GM19043 (cell line): Measurements from ENCODE around the gene DPPA4.
"Not testable (repeated sequence)": the region's sequence is repeated elsewhere in the genome, so short reads cannot be mapped to it uniquely, and the experiment has no call there.

Experiments
- ATAC-seq: cut with Tn5 transposase; IDR thresholded peaks from one replicate; pipeline ENCODE4 v1.9.1; 2021; ENCODE audit warnings: low read depth; ENCODE audit not compliant: unreplicated experiment

The DPPA4 gene, protein sequence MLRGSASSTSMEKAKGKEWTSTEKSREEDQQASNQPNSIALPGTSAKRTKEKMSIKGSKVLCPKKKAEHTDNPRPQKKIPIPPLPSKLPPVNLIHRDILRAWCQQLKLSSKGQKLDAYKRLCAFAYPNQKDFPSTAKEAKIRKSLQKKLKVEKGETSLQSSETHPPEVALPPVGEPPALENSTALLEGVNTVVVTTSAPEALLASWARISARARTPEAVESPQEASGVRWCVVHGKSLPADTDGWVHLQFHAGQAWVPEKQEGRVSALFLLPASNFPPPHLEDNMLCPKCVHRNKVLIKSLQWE

DNA sequence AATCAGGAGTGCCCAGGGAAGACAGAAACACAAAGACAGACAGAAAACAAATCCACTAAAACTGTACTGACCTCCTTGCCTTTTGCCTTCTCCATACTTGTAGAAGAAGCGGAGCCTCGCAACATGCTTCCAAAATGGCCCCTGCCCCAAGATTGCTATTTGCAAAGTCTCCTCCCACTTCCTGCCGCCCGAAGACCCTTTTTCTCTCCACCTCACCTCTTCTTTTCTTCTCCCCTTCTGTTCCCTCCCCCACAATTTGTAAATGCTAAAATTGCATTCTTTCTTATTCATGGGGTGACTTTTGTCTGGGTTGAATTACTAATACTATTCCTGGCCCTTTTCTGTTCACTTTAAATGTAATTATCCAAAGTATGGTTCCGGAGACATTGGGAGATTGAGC lies at the start of gene DPPA4:
Gene DPPA4, minus strand, starts transcription at position 154 of the 400 bp plus-strand sequence. Its CDS starts 29 bp downstream, at position 125.
- no peak for ATAC-seq

GRCh38 chr3:109385442-109386318 lies 48.3 kb upstream of the DPPA4 start:
- ATAC-seq, result no peak

GRCh38 chr3:109384164-109384563 lies 46.8 kb upstream of the DPPA4 start:
- ATAC-seq, result no peak

- no peak for ATAC-seq
Observed at GRCh38 chr3:109382588-109382987, 45.2 kb upstream of the DPPA4 start.

DNA sequence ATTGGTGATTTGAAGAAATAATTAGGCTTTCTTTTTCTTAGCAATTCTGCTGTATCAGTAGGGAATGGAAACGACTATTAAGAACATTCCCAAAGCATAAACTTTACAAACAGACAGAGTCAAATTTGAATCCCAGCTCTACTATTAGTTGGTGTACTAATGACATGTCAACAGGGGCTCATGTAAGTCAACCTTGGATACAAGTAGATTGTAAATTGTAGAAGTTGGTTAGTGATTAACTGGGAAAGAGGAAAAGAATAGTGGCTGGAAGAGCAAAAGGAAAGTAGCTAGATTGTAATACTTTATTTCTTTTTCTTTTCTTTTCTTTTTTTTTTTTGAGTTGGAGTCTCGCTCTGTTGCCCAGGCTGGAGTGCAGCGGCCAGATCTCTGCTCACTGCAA lies 38.6 kb upstream of the DPPA4 start:
- no peak for ATAC-seq

DNA sequence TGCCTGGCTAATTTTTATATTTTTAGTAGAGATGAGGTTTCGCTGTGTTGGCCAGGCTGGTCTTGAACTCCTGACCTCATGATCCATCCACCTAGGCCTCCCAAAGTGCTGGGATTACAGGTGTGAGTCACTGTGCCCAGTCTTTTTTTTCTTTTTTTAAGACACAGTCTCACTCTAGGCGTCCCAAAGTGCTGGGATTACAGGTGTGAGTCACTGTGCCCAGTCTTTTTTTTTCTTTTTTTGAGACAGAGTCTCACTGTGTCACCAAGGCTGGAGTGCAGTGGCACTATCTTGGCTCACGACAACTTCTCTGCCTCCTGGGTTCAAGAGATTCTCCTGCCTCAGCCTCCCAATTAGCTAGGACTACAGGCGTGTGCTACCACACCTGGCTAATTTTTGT lies 37.1 kb upstream of the DPPA4 start:
- not testable (repeated sequence) for ATAC-seq

DNA sequence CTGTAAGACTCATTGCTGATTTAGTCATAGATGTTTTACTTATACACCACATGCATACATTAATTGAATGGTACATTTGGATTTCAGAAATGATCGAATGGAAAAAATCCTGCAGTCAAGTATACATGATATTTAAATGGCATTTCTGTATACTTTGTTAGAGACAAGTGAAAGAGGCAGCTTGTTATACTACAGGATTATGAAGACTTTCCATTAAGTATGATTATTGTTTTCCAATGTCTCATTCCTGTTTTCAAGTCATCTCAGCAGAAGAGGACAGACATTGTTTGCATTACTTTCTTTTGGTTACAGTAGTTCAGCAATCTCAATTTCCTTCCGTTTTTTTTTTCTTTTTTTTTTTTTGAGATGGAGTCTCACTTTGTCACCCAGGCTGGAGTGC lies 36.6 kb upstream of the DPPA4 start:
- ATAC-seq, result no peak

- no peak for ATAC-seq
Observed at GRCh38 chr3:109372639-109373038, 35.3 kb upstream of the DPPA4 start.

GRCh38 chr3:109369510-109369909 lies 32.2 kb upstream of the DPPA4 start:
- no peak for ATAC-seq

DNA sequence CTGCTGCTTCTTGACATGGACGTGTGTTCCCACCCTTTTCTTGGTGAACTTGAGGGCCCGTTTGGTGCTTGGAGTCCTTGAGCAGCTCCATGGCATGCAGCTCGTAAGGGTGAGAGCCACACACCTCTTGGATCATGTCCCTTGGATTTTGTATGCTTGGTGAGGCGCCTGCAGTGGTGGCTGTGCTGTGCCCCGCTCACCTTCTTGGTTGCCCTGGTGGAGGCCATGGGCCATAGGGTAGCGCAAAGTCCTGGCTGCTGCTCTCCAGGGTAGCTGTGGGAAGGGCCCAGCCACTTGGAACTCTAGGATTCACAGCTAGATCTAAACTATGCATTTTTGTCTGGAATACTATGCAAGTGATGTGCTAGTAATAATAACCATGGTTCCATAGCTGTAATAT lies 26.7 kb upstream of the DPPA4 start:
- ATAC-seq, result no peak

- no peak for ATAC-seq
Observed at GRCh38 chr3:109363634-109364033, 26.3 kb upstream of the DPPA4 start.

GRCh38 chr3:109362823-109363222 lies 25.5 kb upstream of the DPPA4 start:
- ATAC-seq, result no peak

DNA sequence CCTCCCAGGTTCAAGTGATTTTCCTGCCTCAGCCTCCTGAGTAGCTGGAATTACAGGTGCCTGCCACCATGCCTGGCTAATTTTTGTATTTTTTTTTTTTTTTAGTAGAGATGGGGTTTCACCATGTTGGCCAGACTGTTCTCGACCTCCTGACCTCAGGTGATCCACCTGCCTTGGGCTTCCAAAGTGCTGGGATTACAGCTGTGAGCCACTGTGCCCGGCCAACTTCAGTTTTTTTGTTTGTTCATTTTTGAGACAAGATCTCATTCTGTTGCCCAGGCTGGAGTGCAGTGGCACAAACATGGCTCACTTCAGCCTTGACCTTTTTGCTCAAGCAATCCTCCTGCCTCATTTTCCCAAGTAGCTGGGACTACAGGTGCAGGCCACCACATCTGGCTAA lies 21.5 kb upstream of the DPPA4 start:
- ATAC-seq, result not testable (repeated sequence)

DNA sequence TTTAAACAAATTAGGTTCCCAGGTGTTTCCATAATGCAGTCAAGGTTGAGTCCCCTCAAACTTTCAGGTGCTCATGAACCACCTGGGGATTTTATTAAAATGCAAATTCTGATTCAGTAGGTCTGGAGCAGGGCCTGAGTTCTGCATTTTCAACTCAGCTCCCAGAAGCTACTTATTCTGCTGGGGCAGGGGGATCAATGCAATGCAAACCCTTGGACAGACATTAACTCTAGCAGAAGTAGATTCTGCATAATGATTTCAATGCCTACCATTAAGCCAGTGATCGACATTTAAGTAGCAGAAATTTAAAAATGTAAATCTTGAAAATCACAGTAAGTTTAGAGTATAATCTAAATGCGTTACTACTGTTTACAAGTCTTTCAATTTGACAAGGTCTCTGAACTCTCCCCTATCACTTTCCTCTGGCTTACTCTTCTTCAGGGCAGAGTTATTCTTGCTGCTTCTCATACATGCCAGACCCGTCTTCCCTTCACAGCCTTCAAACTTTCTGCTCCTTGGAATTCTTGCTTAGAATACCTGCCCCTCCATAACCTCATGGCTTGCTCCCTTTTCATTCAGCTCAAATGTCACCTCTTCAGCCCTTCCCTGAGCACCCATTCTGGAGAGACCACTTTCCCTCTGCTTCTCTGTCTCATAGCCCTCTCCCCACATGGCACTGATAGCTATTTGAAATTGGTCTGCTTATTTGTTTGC lies 19.3 kb upstream of the DPPA4 start:
- ATAC-seq, result no peak

GRCh38 chr3:109355625-109356441 lies 18.5 kb upstream of the DPPA4 start:
- ATAC-seq, result no peak

DNA sequence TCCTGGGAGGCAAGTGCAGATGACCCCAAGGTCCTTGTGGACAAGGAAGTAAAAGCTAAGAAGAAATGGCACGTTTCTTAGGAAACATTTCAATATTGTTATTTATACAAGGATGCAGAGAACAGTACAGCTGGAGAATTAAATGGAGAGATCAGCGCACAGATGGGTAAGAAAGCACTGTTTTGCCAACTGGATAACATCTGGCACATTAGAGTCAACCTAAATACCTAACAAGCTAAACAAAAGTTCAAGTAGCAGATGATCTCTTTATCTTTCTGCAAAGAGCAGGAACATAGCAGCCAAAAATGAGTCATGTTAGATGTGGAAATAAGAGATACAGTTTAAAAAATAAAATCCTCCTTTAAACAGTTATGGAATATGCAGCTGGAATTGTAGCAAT lies 15.7 kb upstream of the DPPA4 start:
- no peak for ATAC-seq

DNA sequence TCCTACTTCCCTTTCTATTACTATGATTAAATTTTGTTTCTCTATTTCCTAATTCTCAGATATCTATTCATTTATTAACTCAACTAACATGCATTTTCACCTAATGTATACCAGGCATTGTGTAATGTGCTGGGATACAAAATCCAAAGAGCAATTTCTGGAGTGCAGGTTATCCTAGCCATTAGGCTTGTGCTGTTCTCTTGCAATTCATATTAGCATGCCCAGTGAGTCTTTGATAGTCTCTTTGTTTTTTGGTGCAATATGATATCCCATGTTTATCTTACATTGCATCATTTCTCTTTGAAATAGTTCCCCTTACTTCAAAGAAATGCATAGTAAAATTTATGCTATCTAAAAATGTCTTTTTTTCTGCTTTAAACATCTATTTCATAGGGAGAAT lies 13.9 kb upstream of the DPPA4 start:
- no peak for ATAC-seq

GRCh38 chr3:109346770-109347295 lies 9.5 kb upstream of the DPPA4 start:
- ATAC-seq, result no peak

GRCh38 chr3:109346099-109346498 lies 8.8 kb upstream of the DPPA4 start:
- ATAC-seq, result no peak
